GM21390 (cell line): ENCODE data around the gene TUBGCP6.
"Not testable (repeated sequence)": the region's sequence is repeated elsewhere in the genome, so short reads cannot be mapped to it uniquely, and the experiment has no call there.

Experiments
- ATAC-seq: cut with Tn5 transposase; IDR thresholded peaks from one replicate; pipeline ENCODE4 v1.9.1; 2021; ENCODE audit not compliant: unreplicated experiment

Gene TUBGCP6

GRCh38 chr22:50278956-50279619 lies 34.3 kb upstream of the TUBGCP6 start:
- no peak for ATAC-seq

- ATAC-seq, result no peak
Measured at GRCh38 chr22:50278461-50278860, 33.6 kb upstream of the TUBGCP6 start.

GRCh38 chr22:50277761-50278160 lies 32.9 kb upstream of the TUBGCP6 start:
- ATAC-seq, result no peak

GRCh38 chr22:50276143-50276542 lies 31.3 kb upstream of the TUBGCP6 start:
- no peak for ATAC-seq

- ATAC-seq, result no peak
Measured at GRCh38 chr22:50275181-50276055, 30.6 kb upstream of the TUBGCP6 start.

- ATAC-seq, result no peak
Measured at GRCh38 chr22:50274771-50275170, 29.9 kb upstream of the TUBGCP6 start.

- ATAC-seq, result no peak
Measured at GRCh38 chr22:50274311-50274710, 29.5 kb upstream of the TUBGCP6 start.

GRCh38 chr22:50273781-50274180 lies 29.0 kb upstream of the TUBGCP6 start:
- ATAC-seq, result not testable (repeated sequence)

- not testable (repeated sequence) for ATAC-seq
Measured at GRCh38 chr22:50273352-50273751, 28.5 kb upstream of the TUBGCP6 start.

GRCh38 chr22:50272044-50272802 lies 27.4 kb upstream of the TUBGCP6 start:
- ATAC-seq, result no peak

- ATAC-seq, result no peak
Measured at GRCh38 chr22:50271519-50271970, 26.7 kb upstream of the TUBGCP6 start.

- no peak for ATAC-seq
Measured at GRCh38 chr22:50270666-50271394, 26.0 kb upstream of the TUBGCP6 start.

GRCh38 chr22:50269970-50270665 lies 25.3 kb upstream of the TUBGCP6 start, which contains the start of gene MAPK11:
Gene MAPK11 (minus strand): TSS chr22:50270380. CDS start chr22:50270292, 88 bp downstream.
- no peak for ATAC-seq

GRCh38 chr22:50269573-50269969 lies 24.7 kb upstream of the TUBGCP6 start:
- ATAC-seq, result no peak

- no peak for ATAC-seq
Measured at GRCh38 chr22:50268655-50269113, 23.9 kb upstream of the TUBGCP6 start.

GRCh38 chr22:50267591-50268390 lies 23.0 kb upstream of the TUBGCP6 start:
- ATAC-seq, result no peak

GRCh38 chr22:50266994-50267393 lies 22.2 kb upstream of the TUBGCP6 start:
- ATAC-seq, result no peak

GRCh38 chr22:50264946-50265669 lies 20.3 kb upstream of the TUBGCP6 start:
- no peak for ATAC-seq
